PC-9 (cell line): ENCODE measurements around the gene WBP2. TPM values are rescaled to one million over a fixed set of nuclear protein-coding genes. Genes with fewer than 3 reads are reported as not detected.

Source experiments
- Bru-seq: library from RNA; stranded (reverse); fragments of 400-500 nt; gene quantifications from one replicate; lab custom pipeline; 2021; lab: Mats Ljungman, UMichigan
- BruChase-seq, 2 experiments: library from RNA; stranded (reverse); fragments of 400-500 nt; gene quantifications; one replicate each; lab custom pipeline; 2021; lab: Mats Ljungman, UMichigan
- BruUV-seq: library from RNA; stranded (reverse); fragments of 400-500 nt; replicated peaks from 2 replicates; lab custom pipeline; 2021; lab: Mats Ljungman, UMichigan
- CTCF ChIA-PET: fragments of 300-600 bp; sonication (Branson Sonifier 250); formaldehyde crosslinking; loops from one replicate; lab custom pipeline; 2022; ENCODE audit warnings: antibody characterized with exemption; lab: Charles Lee
- POLR2A ChIA-PET: fragments of 300-600 bp; sonication (Branson Sonifier 250); formaldehyde crosslinking; loops from one replicate; lab custom pipeline; 2022; ENCODE audit warnings: antibody characterized with exemption; ENCODE audit not compliant: unreplicated experiment; lab: Charles Lee
- DNase-seq, 2 experiments: peaks; one replicate each; pipeline versions ENCODE4 v3.0.0 to v3.0.0-alpha.2; 2015 to 2022; ENCODE audit warnings: mixed read lengths in 1 of 2
- H2AFZ ChIP-seq: fragments of 200-600 bp; sonication (generic); 2 replicates; pipeline ENCODE4 v1.8.1; 2017; ENCODE audit warnings: antibody characterized with exemption
- H3F3A ChIP-seq: fragments of 200-600 bp; sonication (generic); 2 replicates; pipeline ENCODE4 v1.8.1; 2017; ENCODE audit warnings: antibody characterized with exemption, mild to moderate bottlenecking, low read depth; ENCODE audit not compliant: insufficient read depth
- H3K27ac ChIP-seq: fragments of 200-600 bp; sonication (generic); 2 replicates; pipeline ENCODE4 v1.6.1; 2016; ENCODE audit warnings: mixed run types
- H3K27me3 ChIP-seq: fragments of 200-600 bp; sonication (generic); 2 replicates; pipeline ENCODE4 v1.6.1; 2016; ENCODE audit warnings: low read depth, mixed run types; ENCODE audit not compliant: insufficient read depth
- H3K36me3 ChIP-seq: fragments of 200-600 bp; sonication (generic); 2 replicates; pipeline ENCODE4 v1.6.1; 2016; ENCODE audit warnings: low read depth, mixed run types
- H3K4me1 ChIP-seq: fragments of 200-600 bp; sonication (generic); replicated peaks from 2 replicates; pipeline ENCODE4 v1.6.1; 2016; ENCODE audit warnings: mixed run types; ENCODE audit not compliant: insufficient read depth
- H3K4me2 ChIP-seq: fragments of 200-600 bp; sonication (generic); 2 replicates; pipeline ENCODE4 v1.6.1; 2017; ENCODE audit warnings: mixed run types
- H3K4me3 ChIP-seq: fragments of 200-600 bp; sonication (generic); 2 replicates; pipeline ENCODE4 v1.6.1; 2016; ENCODE audit warnings: mixed run types
- H3K79me2 ChIP-seq: fragments of 200-600 bp; sonication (generic); 2 replicates; pipeline ENCODE4 v1.6.1; 2017; ENCODE audit warnings: low read depth, mixed run types
- H3K9me2 ChIP-seq: fragments of 200-600 bp; sonication (generic); 2 replicates; pipeline ENCODE4 v1.8.1; 2017; ENCODE audit warnings: mild to moderate bottlenecking; ENCODE audit not compliant: insufficient read depth
- H3K9me3 ChIP-seq: fragments of 200-600 bp; sonication (generic); 2 replicates; pipeline ENCODE4 v1.8.1; 2016; ENCODE audit warnings: low read depth; ENCODE audit not compliant: insufficient read depth
- H4K20me1 ChIP-seq: fragments of 200-600 bp; sonication (generic); 2 replicates; pipeline ENCODE4 v1.8.1; 2017; ENCODE audit not compliant: insufficient read depth
- CTCF ChIP-seq: fragments of 200-600 bp; sonication (generic); conservative IDR thresholded peaks from 2 replicates; pipeline ENCODE4 v1.6.1; 2017; ENCODE audit warnings: mixed run types, antibody characterized with exemption, mild to moderate bottlenecking, moderate library complexity
- EZH2 ChIP-seq: fragments of 200-600 bp; sonication (generic); IDR thresholded peaks from 2 replicates; pipeline ENCODE4 v1.8.0; 2017; ENCODE audit warnings: antibody characterized with exemption, low read depth
- intact Hi-C: fragments of 100-400 bp; cut with micrococcal nuclease; formaldehyde crosslinking; loops from one replicate; pipeline ENCODE4 v1.10.0; 2022; ENCODE audit not compliant: unreplicated experiment
- long read RNA-seq: library from polyadenylated mRNA; stranded (forward); transcript quantifications from one replicate; pipeline ENCODE4 v2.0.0, GENCODE V29; 2022
- total RNA-seq: library from RNA; stranded (reverse); gene quantifications from 2 replicates; pipeline ENCODE4 v1.2.3, GENCODE V29; 2021

Gene WBP2
- total RNA-seq (114 and 159 TPM in 2 replicates), Bru-seq, nascent RNA (percentile 72 among the genes with signal in this experiment), BruChase-seq, experiment 1, labeled RNA remaining after a 2-hour chase (percentile 86 among the genes with signal in this experiment), BruChase-seq, experiment 2, labeled RNA remaining after a 6-hour chase (percentile 95 among the genes with signal in this experiment)
- long read RNA-seq, transcript WBP2-201 (8 exons, 1,944 nt) = major isoform, 80 of 118 reads
- long read RNA-seq, partial matches to known transcripts = 9 of 118 reads
- long read RNA-seq, other reads (novel, unspliced or antisense) = 25 of 118 reads

- peak; percentile 96 to 100 for DNase-seq
- intact Hi-C loops = loop anchor here (1.0 to 2.0 kb wide), 5 partner anchors 10 to 77 kb away; partner anchors contain the start of gene TRIM65
- H3K79me2 ChIP-seq = peaks cover 39% of the 10 kb centered on the region
- peaks cover 10% of the 10 kb centered on the region for H3K36me3 ChIP-seq
- peaks cover 23% of the 10 kb centered on the region for H3K4me1 ChIP-seq
- peak within 1 kb of the TSS; percentile 88 for H3K4me2 ChIP-seq
- CTCF ChIA-PET = interaction anchor here (0.5 to 1.6 kb wide), 12 partner anchors 10 to 206 kb away, joined by 3 to 17 read pairs (median 5); a partner anchor contains a TSS
- peak within 1 kb of the TSS; percentile 79 for H3K27ac ChIP-seq
- peak within 1 kb of the TSS; percentile 74 for H3K4me3 ChIP-seq
- peaks cover 33% of the 10 kb centered on the region for H3F3A ChIP-seq
- POLR2A ChIA-PET = interaction anchor here (0.5 to 2.1 kb wide), 17 partner anchors 10 to 1414 kb away, joined by 3 to 45 read pairs (median 8); partner anchors contain the start of genes FOXJ1 and SLC25A19
- no peak for TF ChIP-seq EZH2
- TF ChIP-seq CTCF = no peak; the same call in none of the 2 replicates
- H4K20me1 ChIP-seq = peaks cover 3% of the 10 kb centered on the region; the same call in 1 of the 2 replicates
- peak within 1 kb of the TSS; percentile 80 for H2AFZ ChIP-seq
- H3K9me2 ChIP-seq = no peaks in the 10 kb centered on the region
- BruUV-seq = TSS peak; percentile 84
- no peaks in the 10 kb centered on the region for H3K9me3 ChIP-seq
- H3K27me3 ChIP-seq = no peaks in the 10 kb centered on the region
Measured at GRCh38 chr17:75855310-75856061, at the start of gene WBP2. TSS of gene WBP2 (minus strand) at chr17:75855335. CDS start at chr17:75855297, 38 bp downstream.

- Histone ChIP-seq H3K27ac (no peak overlapping the region), H3K9me2 (no peaks in the 10 kb centered on the region), H3K79me2 (peaks cover 28% of the 10 kb centered on the region), H3K27me3 (no peaks in the 10 kb centered on the region), H4K20me1 (no peaks in the 10 kb centered on the region), H3K4me1 (peaks cover 12% of the 10 kb centered on the region), H3K36me3 (peaks cover 14% of the 10 kb centered on the region; the same call in 1 of the 2 replicates), H3K9me3 (no peaks in the 10 kb centered on the region), H3F3A (peaks cover 31% of the 10 kb centered on the region; the same call in 1 of the 2 replicates), H2AFZ (no peak overlapping the region), H3K4me2 (no peak overlapping the region), H3K4me3 (no peak overlapping the region)
- BruUV-seq = no TSS peak
- CTCF ChIA-PET = no interaction called here
- POLR2A ChIA-PET = interaction anchor here (0.5 to 0.9 kb wide), 2 partner anchors 47 to 227 kb away, joined by 4 read pairs; partner anchors contain the start of gene WBP2
- intact Hi-C loops = loop anchor here (10.0 kb wide), 2 partner anchors 202 to 372 kb away; partner anchors contain the start of gene EXOC7
- no peak for DNase-seq
- TF ChIP-seq EZH2 (no peak), CTCF (no peak)
Measured at GRCh38 chr17:75902406-75902805, 47.3 kb upstream of the WBP2 start.

GRCh38 chr17:75901727-75902126 lies 46.6 kb upstream of the WBP2 start:
- peaks cover 28% of the 10 kb centered on the region for H3K79me2 ChIP-seq
- TF ChIP-seq CTCF = no peak
- peaks cover 36% of the 10 kb centered on the region; the same call in 1 of the 2 replicates for H3F3A ChIP-seq
- ChIA-PET CTCF (no interaction called here), POLR2A (interaction anchor here (0.9 kb wide), 1 partner anchor 46 kb away, joined by 4 read pairs; the partner anchor contains the start of gene WBP2)
- peaks cover 14% of the 10 kb centered on the region; the same call in 1 of the 2 replicates for H3K36me3 ChIP-seq
- H3K4me2 ChIP-seq = no peak overlapping the region
- no peak overlapping the region for H3K27ac ChIP-seq
- BruUV-seq = no TSS peak
- H3K9me3 ChIP-seq = no peaks in the 10 kb centered on the region
- no peak for DNase-seq
- H3K9me2 ChIP-seq = no peaks in the 10 kb centered on the region
- no peak overlapping the region for H3K4me3 ChIP-seq
- H4K20me1 ChIP-seq = no peaks in the 10 kb centered on the region
- peaks cover 12% of the 10 kb centered on the region for H3K4me1 ChIP-seq
- intact Hi-C loops = loop anchor here (10.0 kb wide), 2 partner anchors 203 to 373 kb away; partner anchors contain the start of gene EXOC7
- H2AFZ ChIP-seq = no peak overlapping the region
- no peaks in the 10 kb centered on the region for H3K27me3 ChIP-seq
